DND-41 (cell line): ENCODE data around the gene PPP1R12C.

ENCODE experiments used
- ATAC-seq: fragments of 200-7000 bp; cut with Tn5 transposase; 3 replicates; pipeline ENCODE4 v1.9.1; 2021; ENCODE audit warnings: low read depth; ENCODE audit not compliant: insufficient read depth
- DNase-seq: peaks from one replicate; pipeline ENCODE4 v3.0.0-alpha.2; 2020
- H2AFZ ChIP-seq: 2 replicates; pipeline ENCODE4 v1.6.0; 2012; ENCODE audit warnings: low read depth, low read length
- H3K27ac ChIP-seq: 2 replicates; pipeline ENCODE4 v1.5.1; 2012; ENCODE audit warnings: low read length, inconsistent platforms
- H3K27me3 ChIP-seq: fragments of 200-600 bp; sonication (generic); 2 replicates; pipeline ENCODE4 v1.6.0; 2012; ENCODE audit warnings: low read length, mild to moderate bottlenecking, inconsistent platforms; ENCODE audit not compliant: insufficient read depth, poor library complexity
- H3K36me3 ChIP-seq: 2 replicates; pipeline ENCODE4 v1.5.1; 2012; ENCODE audit warnings: low read length, inconsistent platforms; ENCODE audit not compliant: insufficient read depth
- H3K4me1 ChIP-seq: 2 replicates; pipeline ENCODE4 v1.5.1; 2012; ENCODE audit warnings: mild to moderate bottlenecking, low read length; ENCODE audit not compliant: insufficient read depth
- H3K4me2 ChIP-seq: 2 replicates; pipeline ENCODE4 v1.6.0; 2012; ENCODE audit warnings: mild to moderate bottlenecking, moderate library complexity, low read length, inconsistent platforms; ENCODE audit not compliant: insufficient read depth
- H3K4me3 ChIP-seq, 2 experiments: fragments of 200-600 bp in 1 of 2; shearing (Covaris generic) in 1 of 2; 2 replicates each; pipeline ENCODE4 v1.5.1; 2012 to 2016; ENCODE audit warnings: inconsistent platforms in 2 of 2, low read length in 2 of 2, mild to moderate bottlenecking in 2 of 2, low read depth in 1 of 2, moderate library complexity in 1 of 2
- H3K79me2 ChIP-seq: 2 replicates; pipeline ENCODE4 v1.6.0; 2012; ENCODE audit warnings: low read length, inconsistent platforms; ENCODE audit not compliant: insufficient read depth
- H3K9ac ChIP-seq: 2 replicates; pipeline ENCODE4 v1.6.0; 2012; ENCODE audit warnings: low read depth, mild to moderate bottlenecking, inconsistent platforms, low read length, moderate library complexity
- H3K9me3 ChIP-seq: 2 replicates; pipeline ENCODE4 v1.5.1; 2012; ENCODE audit warnings: low read length, moderate library complexity, mild to moderate bottlenecking, inconsistent platforms; ENCODE audit not compliant: insufficient read depth, severe bottlenecking
- H4K20me1 ChIP-seq: 2 replicates; pipeline ENCODE4 v1.6.0; 2012; ENCODE audit warnings: low read length; ENCODE audit not compliant: insufficient read depth
- EZH2 ChIP-seq: IDR thresholded peaks from 3 replicates; pipeline ENCODE4 v1.6.1; 2012; ENCODE audit warnings: borderline replicate concordance, low read depth, mild to moderate bottlenecking, moderate library complexity, low read length, inconsistent platforms; ENCODE audit not compliant: severe bottlenecking
- TF ChIP-seq, protein P1 (sequence below): IDR thresholded peaks from 2 replicates; pipeline ENCODE4 v1.5.1; 2012; ENCODE audit warnings: borderline replicate concordance, low read length, moderate library complexity, mild to moderate bottlenecking; ENCODE audit not compliant: poor library complexity, severe bottlenecking; ENCODE audit errors: extremely low read depth

Gene PPP1R12C

DNA sequence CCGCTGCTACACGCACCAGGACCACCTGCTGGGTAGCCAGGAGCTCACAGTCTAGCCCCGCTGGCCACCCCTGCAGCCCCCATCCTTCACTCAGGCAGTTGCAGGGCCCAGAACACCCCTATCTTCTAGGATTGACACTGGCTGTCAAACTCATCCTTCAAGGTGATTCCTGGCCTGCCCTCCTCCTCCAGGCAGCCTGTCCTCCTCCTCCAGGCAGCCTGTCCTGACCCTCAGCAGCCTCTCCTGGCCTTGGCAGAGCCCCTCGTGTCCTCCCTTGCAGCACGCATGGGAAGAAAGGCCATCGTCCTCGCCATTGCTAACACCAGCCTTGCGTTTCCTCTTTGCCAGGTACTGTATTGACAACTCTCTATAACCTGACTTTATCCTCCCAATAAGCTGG, 45.5 kb downstream of the PPP1R12C start:
- ATAC-seq = no peak
- TF ChIP-seq, protein P1, sequence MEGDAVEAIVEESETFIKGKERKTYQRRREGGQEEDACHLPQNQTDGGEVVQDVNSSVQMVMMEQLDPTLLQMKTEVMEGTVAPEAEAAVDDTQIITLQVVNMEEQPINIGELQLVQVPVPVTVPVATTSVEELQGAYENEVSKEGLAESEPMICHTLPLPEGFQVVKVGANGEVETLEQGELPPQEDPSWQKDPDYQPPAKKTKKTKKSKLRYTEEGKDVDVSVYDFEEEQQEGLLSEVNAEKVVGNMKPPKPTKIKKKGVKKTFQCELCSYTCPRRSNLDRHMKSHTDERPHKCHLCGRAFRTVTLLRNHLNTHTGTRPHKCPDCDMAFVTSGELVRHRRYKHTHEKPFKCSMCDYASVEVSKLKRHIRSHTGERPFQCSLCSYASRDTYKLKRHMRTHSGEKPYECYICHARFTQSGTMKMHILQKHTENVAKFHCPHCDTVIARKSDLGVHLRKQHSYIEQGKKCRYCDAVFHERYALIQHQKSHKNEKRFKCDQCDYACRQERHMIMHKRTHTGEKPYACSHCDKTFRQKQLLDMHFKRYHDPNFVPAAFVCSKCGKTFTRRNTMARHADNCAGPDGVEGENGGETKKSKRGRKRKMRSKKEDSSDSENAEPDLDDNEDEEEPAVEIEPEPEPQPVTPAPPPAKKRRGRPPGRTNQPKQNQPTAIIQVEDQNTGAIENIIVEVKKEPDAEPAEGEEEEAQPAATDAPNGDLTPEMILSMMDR = no peak
- no peak for TF ChIP-seq EZH2
- DNase-seq = no peak
- Histone ChIP-seq H3K9ac (no peak overlapping the region), H3K4me2 (no peak overlapping the region), H3K36me3 (no peaks in the 10 kb centered on the region), H3K4me1 (no peaks in the 10 kb centered on the region), H3K27me3 (no peaks in the 10 kb centered on the region), H4K20me1 (0 out of 2 replicates have a peak, but pooled peaks cover 3% of the 10 kb centered on the region), H3K79me2 (no peaks in the 10 kb centered on the region), H3K9me3 (no peaks in the 10 kb centered on the region), H2AFZ (no peak overlapping the region), H3K27ac (no peak overlapping the region), H3K4me3 (no peak overlapping the region)

DNA sequence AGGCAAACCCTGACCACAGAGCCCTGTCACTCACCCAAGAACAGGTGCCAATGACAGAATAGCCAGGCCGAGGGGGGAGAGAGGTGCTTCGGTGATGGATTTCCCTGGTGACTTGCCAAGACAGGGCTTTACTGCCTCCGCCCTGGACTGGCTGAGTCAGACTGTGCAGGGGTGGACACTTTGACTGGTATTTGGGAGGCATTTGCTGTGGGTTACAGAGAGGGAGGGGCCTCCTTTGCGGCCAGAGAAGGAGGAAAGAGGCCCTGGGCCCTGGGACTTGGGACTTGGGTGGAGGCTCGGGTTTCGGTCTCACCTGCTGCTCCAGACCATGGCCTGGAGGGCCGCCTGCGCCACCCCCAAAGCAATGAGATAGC, 46.3 kb downstream of the PPP1R12C start:
- no peak for TF ChIP-seq EZH2
- TF ChIP-seq, protein P1 = no peak
- H3K27me3 ChIP-seq = no peaks in the 10 kb centered on the region
- 0 out of 2 replicates have a peak, but pooled peaks cover 3% of the 10 kb centered on the region for H4K20me1 ChIP-seq
- no peaks in the 10 kb centered on the region for H3K9me3 ChIP-seq
- H3K27ac ChIP-seq = no peak overlapping the region
- no peak overlapping the region for H3K4me3 ChIP-seq
- no peak overlapping the region for H2AFZ ChIP-seq
- no peak overlapping the region for H3K4me2 ChIP-seq
- H3K4me1 ChIP-seq = no peaks in the 10 kb centered on the region
- DNase-seq (no peak), ATAC-seq (no peak)
- no peaks in the 10 kb centered on the region for H3K79me2 ChIP-seq
- H3K36me3 ChIP-seq = no peaks in the 10 kb centered on the region
- H3K9ac ChIP-seq = no peak overlapping the region

DNA sequence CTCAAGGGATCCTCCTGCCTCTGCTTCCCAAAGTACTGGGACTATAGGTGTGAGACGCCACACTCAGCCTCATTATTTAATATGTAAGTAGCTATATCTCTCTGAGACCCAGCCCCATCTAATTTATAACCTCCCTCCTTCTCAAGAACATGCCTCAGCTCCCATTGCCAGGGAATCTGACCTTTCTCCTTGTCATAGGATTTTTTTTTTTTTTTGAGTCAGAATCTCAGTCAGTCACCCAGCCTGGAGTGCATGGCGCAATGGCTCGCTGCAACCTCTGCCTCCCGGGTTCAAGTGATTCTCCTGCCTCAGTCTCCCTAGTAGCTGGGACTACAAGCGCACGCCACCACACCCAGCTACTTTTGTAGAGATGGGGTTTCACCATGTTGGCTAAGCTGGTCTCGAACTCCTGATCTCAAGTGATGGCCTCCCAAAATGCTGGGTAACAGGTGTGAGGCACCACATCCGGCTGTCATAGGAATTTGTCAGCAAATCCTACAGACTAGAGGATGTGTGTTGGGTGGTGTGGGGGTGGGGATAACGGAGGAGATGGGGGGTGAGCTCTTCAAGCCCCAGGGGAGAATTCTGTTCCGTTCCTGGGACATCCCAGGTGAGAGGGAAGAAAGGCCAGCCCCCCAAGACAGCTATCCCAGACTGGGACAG, 46.8 kb downstream of the PPP1R12C start:
- ATAC-seq (no peak), DNase-seq (no peak)
- H3K4me2 ChIP-seq = no peak overlapping the region

More for the DNA sequence above, 46.8 kb downstream of the PPP1R12C start:
- no peaks in the 10 kb centered on the region for H3K79me2 ChIP-seq
- H3K27me3 ChIP-seq = no peaks in the 10 kb centered on the region
- H3K4me3 ChIP-seq = no peak overlapping the region
- no peak for TF ChIP-seq EZH2
- TF ChIP-seq, protein P1 = no peak
- no peak overlapping the region for H3K27ac ChIP-seq
- no peaks in the 10 kb centered on the region for H3K36me3 ChIP-seq
- no peak overlapping the region for H3K9ac ChIP-seq
- H2AFZ ChIP-seq = no peak overlapping the region
- H3K9me3 ChIP-seq = no peaks in the 10 kb centered on the region
- 0 out of 2 replicates have a peak, but pooled peaks cover 3% of the 10 kb centered on the region for H4K20me1 ChIP-seq
- no peaks in the 10 kb centered on the region for H3K4me1 ChIP-seq
